ENCODE data around the gene PALD1. TPM values are rescaled to one million over a fixed set of nuclear protein-coding genes. Genes with fewer than 3 reads are reported as not detected.

The PALD1 gene
- total RNA-seq = 1 to 10 TPM; 6.6 to 6.8 TPM

DNA sequence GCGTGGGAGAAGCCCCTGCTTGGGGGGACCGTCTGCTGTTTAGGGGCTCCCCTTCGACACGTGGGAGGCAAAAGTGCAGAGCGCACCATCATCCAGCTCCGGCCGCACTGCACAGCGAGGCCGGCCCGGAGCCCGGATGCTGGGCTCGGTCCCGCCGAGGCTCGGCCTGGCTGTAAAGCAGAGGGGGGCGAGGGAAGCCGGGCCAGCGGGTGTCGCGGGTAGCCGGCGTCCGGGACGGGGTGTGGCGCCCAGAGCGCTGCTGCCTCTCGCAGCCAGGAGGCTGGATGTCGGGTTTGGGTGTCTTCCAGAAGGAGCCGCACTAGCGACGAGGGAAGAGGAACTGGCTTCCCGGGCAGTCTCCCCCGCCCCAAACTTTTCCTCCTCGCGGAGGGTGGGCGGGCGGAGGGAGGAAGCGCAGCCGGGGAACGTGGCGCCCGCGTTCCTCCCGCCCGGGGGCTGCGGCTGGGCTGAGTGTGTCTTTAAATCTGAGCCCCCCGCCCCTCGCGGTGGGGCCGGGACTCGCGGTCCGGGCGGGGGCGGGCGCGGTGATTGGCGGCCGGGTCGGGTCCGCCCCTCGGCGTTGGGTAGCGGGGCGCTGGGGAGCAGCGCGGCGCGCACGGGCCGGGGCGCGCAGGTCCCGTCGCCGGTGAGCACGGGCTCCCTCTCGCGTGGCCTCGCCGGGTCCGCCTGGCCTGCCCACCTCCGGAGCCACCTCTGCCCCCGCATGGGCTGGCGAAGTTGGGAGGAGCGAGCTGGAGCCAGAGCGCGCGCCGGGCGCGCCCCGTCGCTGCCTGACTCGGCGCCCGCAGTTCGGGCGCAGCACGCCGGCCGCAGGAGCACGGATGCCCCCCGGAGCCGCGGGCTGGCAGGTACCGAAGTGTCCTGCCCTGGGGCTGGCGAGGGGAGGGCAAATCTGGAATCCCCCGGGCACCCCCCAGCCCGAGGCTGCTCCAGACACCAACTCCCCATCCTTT lies at the start of gene PALD1:
TSS of gene PALD1 (plus strand) at position 577 of the 974 bp plus-strand sequence. CDS start 47,185 bp downstream, outside the sequence.
- Mint-ChIP-seq H3K4me1 (ENCODE audit: low read depth) (peaks cover 48% of the 10 kb centered on the region), H3K27ac (peak within 1 kb of the TSS; percentile 55), H3K36me3 (ENCODE audit: low read depth) (no peaks in the 10 kb centered on the region), H3K4me3 (peak within 1 kb of the TSS; percentile 72), H3K9me3 (no peaks in the 10 kb centered on the region), H3K27me3 (peaks cover 17% of the 10 kb centered on the region)
- CTCF ChIA-PET = interaction anchor here (4.1 kb wide), 1 partner anchor 17 kb away, joined by 30 read pairs; no protein-coding TSS in a partner anchor
- intact Hi-C loops (cut with micrococcal nuclease) = no loop called here
- DNase-seq = peak; percentile 68
- POLR2A ChIA-PET = interaction anchor here (0.9 to 4.5 kb wide), 5 partner anchors 12 to 139 kb away, joined by 3 to 23 read pairs (median 4); no protein-coding TSS in a partner anchor
- ATAC-seq = peak; percentile 55
- no peak for TF ChIP-seq CTCF (IDR thresholded peaks at IDR 0.05)

DNA sequence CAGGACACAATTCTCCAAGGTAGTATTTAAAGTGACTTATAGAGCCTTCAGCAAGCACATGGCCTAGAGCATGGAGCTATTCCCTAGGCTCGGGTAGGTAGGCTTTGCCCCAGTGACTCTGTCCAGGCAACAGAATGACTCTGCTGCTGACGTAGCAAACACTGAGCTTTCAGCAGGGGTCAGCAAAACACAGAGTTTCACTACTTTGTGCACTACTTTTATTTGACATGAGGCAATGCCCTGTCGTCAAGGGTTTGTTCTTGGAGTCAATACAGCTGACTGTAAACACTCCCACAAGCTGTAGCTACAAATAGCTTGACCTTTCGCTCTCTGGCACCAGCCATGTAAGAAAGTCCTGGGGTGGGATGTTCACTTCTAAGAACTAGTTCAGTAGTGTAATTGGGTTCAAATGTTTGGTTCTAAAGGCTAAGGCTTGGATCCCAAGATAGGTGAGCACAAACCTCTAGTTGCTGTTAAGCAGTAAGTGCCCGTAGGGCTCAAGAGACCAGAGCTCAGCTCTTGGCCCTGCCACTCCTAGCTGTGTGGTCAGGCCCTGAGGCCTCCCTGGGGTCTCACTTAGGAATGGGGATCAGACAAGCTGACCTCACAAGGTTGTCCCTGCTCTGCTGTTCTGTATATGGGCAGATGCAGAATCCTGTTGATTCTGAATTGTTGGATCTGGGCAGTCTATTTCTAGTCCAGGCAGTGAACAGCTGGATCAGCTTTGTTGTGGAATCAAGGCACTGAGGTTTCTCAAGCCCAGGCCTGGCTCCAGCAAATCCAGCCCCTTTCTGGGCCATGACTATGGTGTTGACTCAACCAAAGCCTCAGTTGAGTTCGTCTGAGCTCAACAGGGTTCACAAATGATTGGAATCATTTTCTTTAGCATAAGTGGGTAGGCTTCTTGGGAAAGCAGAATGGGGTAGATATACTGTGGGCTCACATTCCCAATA lies 47.8 kb upstream of the PALD1 start:
- CTCF ChIA-PET = interaction anchor here (1.2 to 1.4 kb wide), 4 partner anchors 9 to 854 kb away, joined by 3 read pairs; no protein-coding TSS in a partner anchor
- H3K9me3 Mint-ChIP-seq = no peaks in the 10 kb centered on the region
- POLR2A ChIA-PET = interaction anchor here (0.9 kb wide), 1 partner anchor 36 kb away, joined by 3 read pairs; no protein-coding TSS in a partner anchor
- H3K36me3 Mint-ChIP-seq (ENCODE audit: low read depth) = peaks cover 2% of the 10 kb centered on the region
- no peak for ATAC-seq
- H3K27me3 Mint-ChIP-seq = no peaks in the 10 kb centered on the region
- TF ChIP-seq CTCF (IDR thresholded peaks at IDR 0.05) = no peak
- intact Hi-C loops (cut with micrococcal nuclease) = no loop called here
- H3K27ac Mint-ChIP-seq = no peak overlapping the region
- no peak for DNase-seq
- peaks cover 9% of the 10 kb centered on the region for H3K4me1 Mint-ChIP-seq (ENCODE audit: low read depth)
- no peak overlapping the region for H3K4me3 Mint-ChIP-seq

- Mint-ChIP-seq H3K9me3 (no peaks in the 10 kb centered on the region), H3K4me1 (ENCODE audit: low read depth) (peaks cover 9% of the 10 kb centered on the region), H3K27me3 (no peaks in the 10 kb centered on the region), H3K27ac (no peak overlapping the region), H3K4me3 (no peak overlapping the region), H3K36me3 (ENCODE audit: low read depth) (peaks cover 2% of the 10 kb centered on the region)
- DNase-seq (no peak), ATAC-seq (no peak)
- ChIA-PET POLR2A (no interaction called here), CTCF (interaction anchor here (1.2 to 1.4 kb wide), 2 partner anchors 68 to 853 kb away, joined by 3 read pairs; no protein-coding TSS in a partner anchor)
- intact Hi-C loops (cut with micrococcal nuclease) = no loop called here
- TF ChIP-seq CTCF (IDR thresholded peaks at IDR 0.05) = no peak
These were observed 46.5 kb upstream of the PALD1 start for GRCh38 chr10:70432101-70432500.

DNA sequence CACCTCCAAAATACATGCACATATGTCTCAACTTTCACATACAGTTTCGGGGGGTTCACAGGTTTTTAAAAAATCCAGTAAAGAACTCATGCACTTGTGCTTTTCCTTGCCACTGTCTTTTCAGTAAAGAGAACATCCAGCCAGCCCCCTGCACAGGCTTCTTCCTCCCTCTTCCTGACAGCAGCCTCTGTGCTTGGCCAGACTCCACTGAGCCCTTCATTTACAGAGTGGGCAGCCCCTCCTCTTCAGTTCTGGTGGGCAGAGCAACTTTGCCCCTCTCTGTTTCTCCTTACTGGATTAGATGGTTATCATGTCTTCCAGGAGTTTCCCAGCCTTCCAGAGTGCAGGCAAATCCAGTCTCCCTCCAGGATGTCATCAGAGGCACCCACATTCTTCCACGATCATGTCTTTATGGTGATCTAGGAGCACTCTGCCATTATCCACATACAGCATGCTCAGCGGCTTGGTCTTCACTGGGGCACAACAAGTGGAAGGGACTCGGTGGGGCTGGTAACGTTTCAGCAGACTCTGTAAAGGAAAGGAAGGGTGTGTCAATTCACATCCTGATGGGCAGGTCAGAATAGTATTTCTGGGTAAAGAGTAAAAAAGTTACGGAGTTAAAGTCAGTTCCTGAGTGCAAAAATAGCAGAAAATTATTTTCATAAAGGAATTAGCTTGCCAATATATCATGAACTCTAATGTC lies 45.9 kb upstream of the PALD1 start:
- Mint-ChIP-seq H3K27me3 (no peaks in the 10 kb centered on the region), H3K4me1 (ENCODE audit: low read depth) (peaks cover 9% of the 10 kb centered on the region), H3K4me3 (no peak overlapping the region), H3K27ac (no peak overlapping the region), H3K9me3 (no peaks in the 10 kb centered on the region), H3K36me3 (ENCODE audit: low read depth) (peaks cover 2% of the 10 kb centered on the region)
- no peak for ATAC-seq
- no peak for TF ChIP-seq CTCF (IDR thresholded peaks at IDR 0.05)
- intact Hi-C loops (cut with micrococcal nuclease) = no loop called here
- POLR2A ChIA-PET = no interaction called here
- CTCF ChIA-PET = interaction anchor here (1.2 to 1.4 kb wide), 2 partner anchors 69 to 852 kb away, joined by 3 read pairs; no protein-coding TSS in a partner anchor
- no peak for DNase-seq
